ENCODE results near the gene NLGN1. TPM values are rescaled to one million over a fixed set of nuclear protein-coding genes. Genes with fewer than 3 reads are reported as not detected.

The NLGN1 gene
- total and polyA plus RNA-seq, 9 of the 15 experiments (the other 6 are each of a cell fraction or from before 2014, with no cell fraction given), result under 0.01 to 0.01 TPM; not detected in 7

DNA sequence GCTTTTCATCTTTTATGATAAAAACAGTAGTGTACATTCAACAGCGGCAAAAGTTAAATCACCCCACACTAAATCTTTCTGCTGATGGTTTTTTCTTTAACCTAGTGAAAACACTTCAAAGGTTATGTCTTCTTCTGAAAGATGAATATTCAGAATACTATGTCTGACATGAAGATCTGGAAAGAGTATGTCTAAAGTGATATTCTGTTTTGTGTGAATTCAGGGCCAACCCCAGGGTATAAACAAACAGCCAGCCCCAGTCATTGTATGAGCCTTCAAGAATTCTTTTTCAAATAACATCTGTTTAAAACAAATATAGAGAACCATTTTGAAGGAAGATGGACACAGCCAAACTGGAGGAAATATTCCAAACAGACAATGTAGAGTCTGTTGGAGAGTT lies 880.5 kb downstream of the NLGN1 start (continued):
- TF ChIP-seq, protein P1, sequence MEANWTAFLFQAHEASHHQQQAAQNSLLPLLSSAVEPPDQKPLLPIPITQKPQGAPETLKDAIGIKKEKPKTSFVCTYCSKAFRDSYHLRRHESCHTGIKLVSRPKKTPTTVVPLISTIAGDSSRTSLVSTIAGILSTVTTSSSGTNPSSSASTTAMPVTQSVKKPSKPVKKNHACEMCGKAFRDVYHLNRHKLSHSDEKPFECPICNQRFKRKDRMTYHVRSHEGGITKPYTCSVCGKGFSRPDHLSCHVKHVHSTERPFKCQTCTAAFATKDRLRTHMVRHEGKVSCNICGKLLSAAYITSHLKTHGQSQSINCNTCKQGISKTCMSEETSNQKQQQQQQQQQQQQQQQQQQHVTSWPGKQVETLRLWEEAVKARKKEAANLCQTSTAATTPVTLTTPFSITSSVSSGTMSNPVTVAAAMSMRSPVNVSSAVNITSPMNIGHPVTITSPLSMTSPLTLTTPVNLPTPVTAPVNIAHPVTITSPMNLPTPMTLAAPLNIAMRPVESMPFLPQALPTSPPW (CRISPR knock-in tag; IDR thresholded peaks at IDR 0.05), result no peak
- TF ChIP-seq SMAD3 (CRISPR knock-in tag; conservative IDR thresholded peaks at IDR 0.05) (no peak), PYGO2 (tag; IDR thresholded peaks at IDR 0.05) (no peak), ZNF12 (CRISPR knock-in tag; IDR thresholded peaks at IDR 0.05) (no peak), ZNF217 (CRISPR knock-in tag; IDR thresholded peaks at IDR 0.05) (no peak)

DNA sequence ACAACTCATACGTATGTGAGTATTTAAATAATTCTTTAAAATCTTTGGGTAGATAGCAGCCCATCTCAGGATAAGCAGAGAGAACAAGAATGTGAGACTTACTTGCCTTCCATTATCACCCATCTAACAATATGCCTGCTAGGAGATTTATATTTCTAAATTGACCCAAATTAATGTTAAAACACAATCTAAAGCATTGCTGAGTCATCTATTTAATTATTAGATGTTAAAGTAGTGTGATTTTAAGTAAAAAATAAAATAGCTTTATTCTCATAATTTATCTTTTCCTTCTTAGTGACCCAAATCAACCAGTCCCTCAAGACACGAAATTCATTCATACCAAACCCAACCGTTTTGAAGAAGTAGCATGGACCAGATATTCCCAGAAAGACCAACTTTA lies 882.6 kb downstream of the NLGN1 start:
- POLR2A ChIA-PET, result no interaction called here
- no TSS peak for BruUV-seq (replicated peaks)
- TF ChIP-seq FOXJ2 (tag; IDR thresholded peaks at IDR 0.05) (no peak), ZNF778 (CRISPR knock-in tag; IDR thresholded peaks at IDR 0.05) (no peak), RBM17 (IDR thresholded peaks at IDR 0.05; ENCODE audit: borderline replicate concordance, low read depth, low read length) (no peak), HNRNPH1 (optimal IDR thresholded peaks at IDR 0.05; ENCODE audit: low read depth, low read length) (no peak), ELF1 (tag; IDR thresholded peaks at IDR 0.05) (no peak), ZNF316 (IDR thresholded peaks at IDR 0.05) (peak; percentile 36), SMC3 (conservative IDR thresholded peaks at IDR 0.05; ENCODE audit: insufficient read depth, low read depth, low read length) (no peak), XRCC3 (IDR thresholded peaks at IDR 0.05) (no peak), SIN3B (IDR thresholded peaks at IDR 0.05; ENCODE audit: low read depth) (no peak), MAFK (IDR thresholded peaks at IDR 0.05; ENCODE audit: low read length) (peak; percentile 26; the same call in 1 of the 2 replicates), MAFF (IDR thresholded peaks at IDR 0.05; ENCODE audit: low read length) (peak; percentile 26; the same call in 1 of the 2 replicates), MAFG (tag; conservative IDR thresholded peaks at IDR 0.05) (0 out of 2 replicates have a peak, but pooled peaks have one; percentile 31), PPARD (CRISPR knock-in tag; IDR thresholded peaks at IDR 0.05) (no peak), TCF15 (CRISPR knock-in tag; IDR thresholded peaks at IDR 0.05) (no peak), ZNF76 (CRISPR knock-in tag; IDR thresholded peaks at IDR 0.05; ENCODE audit: borderline replicate concordance) (no peak), PML (IDR thresholded peaks at IDR 0.05; ENCODE audit: low read length) (no peak), HDGF (IDR thresholded peaks at IDR 0.05) (no peak), SAFB2 (IDR thresholded peaks at IDR 0.05; ENCODE audit: borderline replicate concordance, low read depth, low read length, severe bottlenecking) (no peak)
- TF ChIP-seq, protein P2, sequence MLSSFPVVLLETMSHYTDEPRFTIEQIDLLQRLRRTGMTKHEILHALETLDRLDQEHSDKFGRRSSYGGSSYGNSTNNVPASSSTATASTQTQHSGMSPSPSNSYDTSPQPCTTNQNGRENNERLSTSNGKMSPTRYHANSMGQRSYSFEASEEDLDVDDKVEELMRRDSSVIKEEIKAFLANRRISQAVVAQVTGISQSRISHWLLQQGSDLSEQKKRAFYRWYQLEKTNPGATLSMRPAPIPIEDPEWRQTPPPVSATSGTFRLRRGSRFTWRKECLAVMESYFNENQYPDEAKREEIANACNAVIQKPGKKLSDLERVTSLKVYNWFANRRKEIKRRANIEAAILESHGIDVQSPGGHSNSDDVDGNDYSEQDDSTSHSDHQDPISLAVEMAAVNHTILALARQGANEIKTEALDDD (IDR thresholded peaks at IDR 0.05), result no peak

More for the DNA sequence above, 882.6 kb downstream of the NLGN1 start:
- ATAC-seq (no peak), FAIRE-seq (no peak), DNase-seq (ENCODE audit: extremely low read depth in 1 of 4, low spot score in 3 of 4) (no peak)
- no peak overlapping the region for H3K9ac ChIP-seq (ENCODE audit: insufficient read depth in 1 of 2, low read depth in 2 of 2, low read length in 2 of 2)
- no peaks in the 10 kb centered on the region for H3K79me2 ChIP-seq (ENCODE audit: control insufficient read depth, insufficient read depth, low read length)
- no peaks in the 10 kb centered on the region for H3K36me3 ChIP-seq (ENCODE audit: control insufficient read depth, insufficient read depth, low read length)
- H3K9me1 ChIP-seq (ENCODE audit: control insufficient read depth, insufficient read depth, low read length), result no peaks in the 10 kb centered on the region
- WGBS (ENCODE audit: insufficient coverage, low coverage, missing lambda C conversion rate), result 0% methylated on average over 3 of the region's 3 CpGs
- H4K20me1 ChIP-seq (replicated peaks; ENCODE audit: control insufficient read depth, insufficient read depth, low read length), result no peaks in the 10 kb centered on the region
- no peak overlapping the region for H3K27ac ChIP-seq (ENCODE audit: extremely low read depth, low read depth, low read length)
- no peaks in the 10 kb centered on the region for H3K4me1 ChIP-seq (replicated peaks in 1 of 2; ENCODE audit: control insufficient read depth in 2 of 2, insufficient read depth in 2 of 2, low read length in 2 of 2)
- H3K4me3 ChIP-seq, result no peak overlapping the region
- no peak overlapping the region for H2AFZ ChIP-seq (ENCODE audit: low read depth, low read length)
- CTCF ChIA-PET (ENCODE audit: low intra/inter-chr PET ratio), result no interaction called here
- no peaks in the 10 kb centered on the region for H3K27me3 ChIP-seq (ENCODE audit: control insufficient read depth in 2 of 2, insufficient read depth in 2 of 2, low read length in 2 of 2)
- H3K4me2 ChIP-seq (ENCODE audit: insufficient read depth, low read length), result no peak overlapping the region
- in situ Hi-C loops (cut with MboI), result no loop called here
- intact Hi-C loops (cut with micrococcal nuclease), result no loop called here
- H3K9me3 ChIP-seq (replicated peaks; ENCODE audit: control insufficient read depth, insufficient read depth, low read depth, low read length), result no peaks in the 10 kb centered on the region
